Activated CD4-positive, alpha-beta T cell treated with anti-CD3 and anti-CD28 coated beads for 48 hours (primary cell): ENCODE data around the gene TIAM1.

Experiments used
- DNase-seq: peaks from one replicate; pipeline ENCODE4 v3.0.0-alpha.2; 2020

Gene TIAM1

DNA sequence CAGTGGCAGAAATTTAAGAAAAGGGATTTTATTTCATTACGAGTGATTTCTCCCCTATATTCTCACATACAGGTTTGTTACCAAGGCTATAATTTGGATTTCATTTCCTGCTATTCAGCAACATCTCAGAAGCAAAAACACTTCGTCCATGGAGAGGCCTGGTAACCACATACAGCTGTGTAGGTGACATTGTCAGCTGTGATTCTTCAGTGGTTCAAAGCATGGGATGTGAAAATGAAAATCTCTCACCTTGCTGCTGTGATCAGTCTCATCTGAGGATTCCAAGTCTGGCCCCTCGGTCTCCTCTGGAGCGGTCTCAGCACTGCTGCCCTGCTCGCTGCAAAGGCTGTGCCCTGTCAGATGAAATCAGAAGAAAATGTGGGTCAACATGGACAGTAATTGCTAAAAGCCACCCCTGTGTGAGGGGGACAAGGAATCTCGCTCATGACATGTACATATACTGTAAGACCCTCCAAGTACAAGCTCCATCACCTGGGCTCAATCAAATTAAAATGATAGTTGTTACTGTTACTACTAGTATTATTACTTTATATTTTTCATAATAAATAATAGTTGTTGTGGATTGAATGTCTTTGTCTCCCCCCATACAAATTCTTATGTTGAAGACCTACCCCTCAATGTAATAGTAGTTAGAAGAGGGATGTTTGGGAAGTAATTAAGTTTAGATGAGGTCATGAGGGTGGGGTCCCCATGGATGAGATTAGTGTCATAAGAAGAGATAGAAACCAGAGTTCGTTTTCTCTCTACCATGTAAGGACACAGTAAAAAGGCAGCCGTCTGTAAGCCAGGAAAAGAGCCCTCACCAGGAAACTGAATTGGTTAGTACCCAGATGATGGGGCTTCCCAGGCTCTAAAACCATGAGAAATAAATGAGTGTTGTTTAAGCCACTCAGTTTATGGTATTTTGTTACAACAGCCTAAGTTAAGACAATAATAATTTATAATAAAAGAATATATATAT, 179.1 kb downstream of the TIAM1 start:
- DNase-seq: no peak

DNA sequence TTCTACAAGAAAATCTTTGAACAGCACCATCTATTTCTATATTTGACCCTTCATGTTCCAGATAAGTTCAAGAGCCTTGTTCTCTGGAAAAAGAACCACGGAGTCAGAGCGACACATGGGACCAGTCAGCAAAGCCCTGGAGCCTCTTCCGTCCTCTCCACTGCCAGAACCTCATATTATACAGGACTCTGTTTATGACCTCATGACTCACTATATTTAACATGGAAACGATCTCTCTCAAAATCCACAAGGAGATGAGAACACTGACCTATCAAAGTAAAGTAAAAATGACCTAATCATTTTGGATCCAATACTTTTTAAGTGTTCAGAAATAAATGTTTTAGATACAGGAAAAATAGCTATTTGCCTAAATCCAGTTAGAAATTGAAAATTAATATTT, 181.2 kb downstream of the TIAM1 start:
- DNase-seq: no peak

DNA sequence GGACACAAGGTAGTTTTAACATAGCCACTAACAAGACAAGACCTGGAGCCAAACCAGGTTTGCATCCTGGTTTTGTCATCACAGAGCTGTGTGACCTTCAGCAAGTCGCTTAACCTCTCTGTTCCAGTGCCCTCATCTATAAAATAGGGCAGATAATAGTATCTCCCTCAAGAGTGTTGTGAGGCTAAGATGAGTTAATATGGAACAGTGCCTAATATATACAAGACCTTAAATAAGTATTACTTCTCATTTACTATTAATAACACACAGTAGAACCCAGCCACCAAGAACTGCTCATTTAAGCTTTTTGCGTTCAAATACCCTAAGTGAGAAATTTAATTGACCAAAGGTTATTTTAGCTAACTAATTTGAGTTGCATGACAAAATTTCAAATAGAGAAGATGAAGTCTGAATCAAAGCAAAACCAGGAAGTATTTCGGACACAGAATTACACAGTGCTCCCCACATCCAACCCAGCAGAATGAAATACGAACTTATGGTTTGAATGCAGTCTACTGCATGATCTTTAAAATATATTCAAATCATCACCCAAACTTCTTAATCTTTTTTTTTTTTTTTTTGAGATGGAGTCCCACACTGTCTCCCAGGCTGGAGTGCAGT, 181.9 kb downstream of the TIAM1 start:
- no peak for DNase-seq

DNA sequence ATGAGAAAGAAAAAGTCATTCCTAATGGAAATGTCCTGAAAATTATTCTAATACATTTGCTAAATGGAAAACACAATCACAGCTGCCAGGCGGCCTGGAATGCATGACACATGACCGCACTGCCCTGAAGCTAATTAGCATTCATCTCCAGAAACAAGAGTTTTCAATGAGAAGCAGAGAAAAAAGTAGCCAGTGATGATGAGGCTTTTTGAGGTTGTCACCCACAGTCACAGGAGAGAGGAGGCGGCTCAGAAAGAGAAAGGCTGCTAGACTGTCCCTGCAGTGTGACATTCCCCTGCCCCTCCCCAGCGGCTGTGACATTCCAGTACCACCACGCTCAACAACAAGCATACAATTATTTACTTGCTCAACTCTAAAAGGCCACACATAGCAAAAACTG, 182.9 kb downstream of the TIAM1 start:
- peak; percentile 42 for DNase-seq

DNA sequence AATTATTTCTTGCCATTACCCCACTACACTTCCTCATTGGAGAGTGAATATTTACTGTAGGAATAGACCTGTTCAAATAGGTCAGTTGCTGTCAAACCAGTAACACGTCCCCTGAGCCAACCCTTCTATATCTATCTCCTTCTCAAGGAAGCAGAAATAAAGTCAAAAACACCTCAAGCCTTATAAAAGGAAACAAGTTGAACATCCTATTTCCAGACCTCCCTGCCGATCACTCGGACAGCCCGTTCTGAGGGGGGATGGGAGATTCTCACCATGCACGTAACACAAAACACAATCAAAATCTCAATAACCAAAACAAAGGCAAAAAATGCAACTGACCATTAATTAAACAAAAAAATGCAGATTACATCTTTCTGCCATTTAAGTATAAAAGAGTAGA, 184.3 kb downstream of the TIAM1 start:
- DNase-seq: no peak

DNA sequence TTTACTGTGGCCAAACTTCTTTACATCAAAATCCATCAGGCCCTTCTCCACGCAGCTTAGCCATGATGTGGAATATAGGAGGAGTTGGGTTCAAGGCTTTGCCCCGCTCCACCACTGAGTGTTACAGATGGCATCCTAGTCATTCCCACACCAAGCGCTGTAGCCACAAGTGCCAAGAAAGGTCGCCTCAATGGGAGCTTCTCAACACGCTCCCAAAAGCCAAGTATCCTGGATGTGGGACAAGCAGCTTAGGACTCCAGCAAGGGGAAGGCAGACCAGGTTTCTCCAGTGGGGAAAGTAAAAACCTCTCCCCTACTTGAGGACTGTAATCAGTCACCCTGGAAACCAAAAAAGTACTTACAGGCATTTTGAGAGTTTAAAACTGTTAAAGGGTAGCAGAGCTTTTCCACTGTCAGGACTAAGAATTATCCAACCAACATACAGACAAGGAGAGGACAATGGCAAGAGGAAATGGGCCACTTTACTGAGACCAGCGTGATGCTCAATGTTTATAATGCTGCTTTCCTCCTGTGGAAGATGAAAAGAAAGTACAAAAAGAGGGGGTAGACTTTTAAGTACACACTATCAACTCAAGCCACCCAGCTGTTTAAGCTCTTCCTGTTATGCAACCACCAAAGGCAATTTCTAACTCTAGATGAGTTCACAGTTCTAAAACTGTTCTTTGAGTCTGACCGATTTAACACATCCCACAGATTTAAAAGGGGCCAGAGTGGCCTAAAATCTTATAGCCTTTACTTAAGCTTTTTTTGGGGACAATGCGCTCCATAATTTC, 185.1 kb downstream of the TIAM1 start:
- no peak for DNase-seq

DNA sequence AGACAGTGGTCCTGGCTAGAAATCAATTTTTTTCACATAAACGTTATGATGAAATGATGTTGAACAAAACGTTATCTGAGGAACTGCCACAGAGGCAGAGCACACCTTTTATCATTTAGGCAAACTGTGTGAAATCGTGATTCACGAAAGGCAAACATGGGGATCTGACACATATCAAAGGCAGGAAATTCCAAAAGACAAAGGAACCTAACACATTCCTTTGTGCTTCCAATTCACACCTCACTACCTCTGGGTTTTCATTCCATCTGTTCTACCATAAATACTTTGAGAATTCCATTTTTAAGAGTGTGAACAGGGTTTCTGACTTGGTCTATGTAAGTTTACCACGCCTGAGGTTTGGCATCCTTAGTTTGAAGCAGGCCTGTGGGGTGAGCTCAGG, 186.3 kb downstream of the TIAM1 start:
- no peak for DNase-seq

DNA sequence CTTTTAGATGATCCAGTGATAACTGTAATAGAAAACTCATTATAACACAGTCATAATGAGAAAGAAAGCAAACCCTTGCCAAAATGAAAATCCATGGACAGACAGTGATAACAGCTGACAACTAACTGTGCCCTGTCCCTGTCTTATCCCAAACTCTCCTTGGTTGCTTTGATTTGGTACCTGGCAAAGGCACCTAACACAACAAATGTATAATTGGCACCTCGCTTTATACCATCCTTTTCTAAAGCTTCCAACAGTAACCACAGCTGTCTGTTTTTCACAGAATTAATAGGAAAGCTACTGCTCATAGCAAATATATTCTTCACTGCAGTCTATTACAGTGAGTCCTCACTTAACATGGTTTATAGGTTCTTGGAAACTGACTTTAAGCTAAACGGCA, 187.4 kb downstream of the TIAM1 start:
- DNase-seq: no peak

DNA sequence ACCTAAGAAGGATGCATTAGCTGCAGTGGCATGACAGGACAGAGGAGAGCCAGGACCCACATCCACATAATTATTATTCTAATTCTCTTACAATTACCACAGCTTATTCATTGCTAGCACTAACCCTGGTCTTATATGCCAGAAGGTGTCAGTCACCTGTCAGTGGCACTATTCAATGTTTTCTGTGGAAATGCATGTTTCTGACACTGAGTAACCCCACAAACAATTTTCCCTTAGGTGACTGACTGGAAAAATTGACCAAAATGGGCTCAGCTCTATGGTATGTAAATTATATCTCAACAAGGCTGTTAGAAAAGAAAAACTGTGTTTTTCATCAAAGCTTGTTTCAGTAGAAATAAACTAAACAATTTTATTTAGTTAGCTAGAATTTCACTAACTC, 187.9 kb downstream of the TIAM1 start:
- DNase-seq: no peak

DNA sequence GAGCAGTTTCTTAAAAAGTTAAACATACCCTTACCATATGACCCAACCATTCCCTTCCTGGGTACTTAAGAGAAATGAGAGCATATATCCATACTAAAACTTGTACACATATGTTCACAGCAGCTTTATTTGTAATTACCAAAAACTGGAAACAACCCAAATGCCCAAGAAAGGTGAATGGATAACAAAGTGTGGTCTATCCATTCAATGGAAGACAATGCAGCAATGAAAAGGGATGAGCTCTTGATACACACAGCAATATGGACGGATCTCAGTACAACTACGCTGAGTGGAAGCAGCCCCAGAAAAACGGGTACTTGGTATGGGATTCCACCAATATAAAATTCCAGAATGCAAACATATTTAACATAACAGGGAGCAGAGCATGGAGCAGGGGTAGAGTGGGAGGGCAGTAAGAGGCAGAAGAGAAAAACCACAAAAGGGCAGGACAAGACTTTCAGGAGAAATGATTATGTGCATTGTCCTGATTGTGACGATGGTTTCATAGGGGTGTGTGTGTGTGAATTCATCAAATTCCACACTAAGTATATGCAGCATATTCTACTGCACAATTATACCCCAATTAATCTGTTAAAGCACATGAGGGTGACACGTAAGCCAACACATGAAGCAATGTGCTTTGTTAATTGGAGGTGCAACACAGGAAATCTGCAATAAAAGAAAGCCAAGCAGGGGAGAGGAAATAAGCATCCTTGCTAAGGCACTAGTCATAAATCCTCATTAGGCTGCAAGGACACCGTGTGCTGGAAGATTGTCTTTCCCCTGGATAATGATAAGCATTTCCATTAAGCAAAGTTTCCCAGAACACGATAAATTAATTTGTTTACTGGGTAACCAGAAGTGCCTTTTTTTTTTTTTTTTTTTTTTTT, 192.7 kb downstream of the TIAM1 start:
- no peak for DNase-seq

DNA sequence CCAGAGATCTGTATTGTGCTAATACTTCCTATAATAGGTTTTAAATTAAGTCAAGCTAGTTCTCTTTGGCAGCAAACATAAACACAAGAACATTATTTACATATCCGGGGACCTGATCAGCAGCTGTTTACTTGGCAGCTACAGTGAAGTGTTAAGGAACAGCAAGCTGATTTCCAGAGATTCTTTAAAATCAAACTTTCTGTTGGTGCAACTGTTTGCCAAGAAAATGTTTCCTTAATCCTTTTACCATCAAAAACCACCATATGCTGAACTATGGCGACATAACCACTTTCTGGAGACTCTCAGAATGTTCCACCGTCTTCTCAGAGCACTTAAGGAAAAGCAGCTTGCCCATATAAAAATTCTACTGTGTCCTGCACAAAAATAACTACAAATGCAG, 198.8 kb downstream of the TIAM1 start:
- no peak for DNase-seq

DNA sequence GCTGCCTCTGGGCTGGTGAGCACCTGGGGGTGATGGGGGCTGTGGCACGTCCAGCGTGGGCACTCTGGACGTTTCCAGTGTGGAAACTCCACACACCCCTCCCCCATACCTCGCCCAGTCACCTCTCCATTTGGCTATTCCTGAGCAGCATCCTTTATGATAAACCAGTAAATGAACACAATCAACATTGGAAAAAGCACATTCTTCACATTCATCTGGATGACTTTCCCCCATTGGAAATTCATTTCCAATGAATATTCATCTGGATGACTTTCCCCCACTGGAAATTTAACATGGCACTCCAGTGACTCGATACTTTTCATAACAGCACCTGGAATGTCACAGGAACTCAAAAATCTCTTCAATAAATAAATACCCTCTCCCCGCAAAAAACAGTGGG, 201.0 kb downstream of the TIAM1 start:
- DNase-seq: no peak

DNA sequence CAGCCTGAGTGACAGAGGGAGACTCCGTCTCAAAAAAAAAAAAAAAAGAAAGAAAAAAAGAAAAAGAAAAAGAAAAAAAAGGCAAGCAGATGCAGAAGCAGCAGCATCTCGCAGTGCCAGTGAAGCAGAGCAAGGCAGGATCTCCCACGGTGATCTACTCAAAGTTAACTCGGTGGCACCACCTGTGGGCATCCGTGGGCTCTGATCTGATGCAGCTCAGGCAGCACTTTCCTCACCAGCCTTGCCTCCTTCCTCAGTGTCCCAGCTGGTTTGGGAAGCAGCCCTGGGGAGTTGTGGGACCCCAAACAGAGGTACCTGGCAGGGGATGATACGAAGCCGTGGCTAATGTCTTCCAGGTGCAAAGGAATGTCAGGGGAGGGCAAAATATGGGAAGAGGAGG, 201.5 kb downstream of the TIAM1 start:
- no peak for DNase-seq

DNA sequence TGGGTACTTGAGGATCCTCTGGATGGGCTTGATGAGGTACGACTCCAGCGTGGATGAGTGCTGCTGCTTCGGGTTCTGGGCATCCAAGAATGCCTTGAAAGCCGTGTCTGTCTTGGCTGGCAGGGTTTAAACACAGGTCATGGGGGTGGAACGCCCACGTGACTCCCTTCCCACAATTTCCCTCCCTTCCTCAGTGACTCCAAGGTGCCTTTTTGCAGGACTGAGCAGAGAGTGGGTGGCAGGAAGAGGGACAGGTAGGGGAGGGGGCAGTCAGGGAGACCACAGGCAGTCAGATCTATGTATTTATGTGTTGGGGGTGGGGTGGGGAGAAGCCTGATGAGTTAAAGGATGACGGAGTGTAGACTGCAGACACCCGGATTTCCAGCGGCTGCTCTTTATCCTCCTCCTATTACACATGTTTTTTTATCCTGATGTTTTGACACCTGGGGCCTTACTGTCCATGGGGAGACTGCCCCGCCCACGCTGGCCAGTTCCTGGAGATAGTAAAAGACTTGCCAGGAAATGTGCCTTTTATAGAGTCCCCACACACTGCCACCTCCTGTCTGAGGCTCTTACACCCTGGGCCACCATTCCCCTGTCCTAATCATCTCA, 202.6 kb downstream of the TIAM1 start:
- no peak for DNase-seq

DNA sequence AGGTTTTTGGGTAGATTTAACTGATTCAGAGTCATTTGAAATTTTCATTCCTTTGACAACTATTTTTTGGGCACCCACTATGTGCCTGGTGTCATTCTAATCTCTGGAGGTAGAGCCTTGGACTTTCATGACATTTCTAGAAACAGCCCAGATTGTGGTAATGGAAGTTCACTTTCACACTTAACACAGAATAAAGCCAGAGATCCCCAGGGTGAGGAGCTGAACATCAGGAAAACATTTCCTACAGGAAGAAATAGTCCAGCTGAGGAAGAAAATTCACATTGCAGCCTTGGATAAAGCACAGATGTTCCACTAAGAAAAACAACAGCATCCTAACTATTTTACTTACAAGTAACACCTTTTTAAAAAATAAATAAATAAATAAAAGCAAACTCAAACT, 203.4 kb downstream of the TIAM1 start:
- no peak for DNase-seq

DNA sequence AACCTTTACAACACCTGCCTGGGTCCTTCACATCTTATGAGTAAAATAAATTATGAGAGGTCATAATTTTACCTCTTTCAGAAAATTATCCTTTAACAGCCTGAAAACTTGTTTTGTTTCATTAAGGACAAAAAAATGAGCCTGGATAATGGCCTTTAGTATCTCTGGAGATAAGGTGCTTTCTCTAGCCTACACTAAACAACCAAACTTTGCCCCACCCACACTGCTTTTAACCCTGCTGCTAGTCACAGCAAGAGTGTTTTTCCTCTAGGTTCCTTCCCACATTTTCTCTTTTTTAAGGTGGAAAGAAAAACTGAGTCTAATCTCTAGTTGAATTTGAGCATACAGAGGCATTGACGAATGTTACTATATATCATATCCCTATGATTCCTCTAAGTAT, 204.0 kb downstream of the TIAM1 start:
- no peak for DNase-seq

DNA sequence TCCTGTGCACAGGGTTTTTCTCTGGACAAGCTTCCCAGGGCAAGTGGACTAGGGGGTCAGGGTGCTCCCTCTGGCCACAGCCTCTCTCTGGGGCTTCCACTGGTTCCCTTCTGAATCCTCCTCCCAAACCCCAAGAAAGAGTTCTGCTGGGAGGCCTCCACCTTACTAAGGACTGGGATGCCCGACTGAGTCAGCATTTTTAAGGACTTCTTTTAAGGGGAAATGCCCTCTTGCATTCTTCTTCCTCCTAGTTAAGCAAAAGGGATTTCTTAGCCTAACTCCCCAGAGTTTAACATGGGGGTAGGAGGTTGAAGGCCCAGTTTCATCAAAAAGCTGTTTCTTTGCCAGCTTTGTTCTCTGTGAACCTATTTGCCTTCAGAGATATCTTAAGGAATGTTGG, 206.1 kb downstream of the TIAM1 start:
- DNase-seq: no peak

DNA sequence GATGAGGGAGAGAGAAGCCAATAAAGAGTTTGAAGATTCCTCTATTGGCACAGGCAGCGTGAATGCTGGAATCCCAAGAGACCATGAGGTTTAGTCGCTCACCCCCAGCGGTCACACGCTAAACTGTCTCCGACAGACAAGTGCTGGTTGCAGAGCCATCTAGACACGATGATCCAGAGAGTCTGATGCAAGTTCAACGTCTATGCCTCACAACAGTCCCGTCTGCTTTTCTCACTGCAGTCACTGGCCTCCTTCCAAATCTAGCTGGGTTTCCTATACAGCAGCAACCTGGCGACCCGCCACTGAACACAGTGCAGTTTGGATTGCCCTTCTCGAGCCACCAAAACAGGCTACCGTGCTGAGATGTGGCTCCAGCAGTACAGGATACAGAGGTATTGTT, 207.2 kb downstream of the TIAM1 start:
- DNase-seq: no peak

DNA sequence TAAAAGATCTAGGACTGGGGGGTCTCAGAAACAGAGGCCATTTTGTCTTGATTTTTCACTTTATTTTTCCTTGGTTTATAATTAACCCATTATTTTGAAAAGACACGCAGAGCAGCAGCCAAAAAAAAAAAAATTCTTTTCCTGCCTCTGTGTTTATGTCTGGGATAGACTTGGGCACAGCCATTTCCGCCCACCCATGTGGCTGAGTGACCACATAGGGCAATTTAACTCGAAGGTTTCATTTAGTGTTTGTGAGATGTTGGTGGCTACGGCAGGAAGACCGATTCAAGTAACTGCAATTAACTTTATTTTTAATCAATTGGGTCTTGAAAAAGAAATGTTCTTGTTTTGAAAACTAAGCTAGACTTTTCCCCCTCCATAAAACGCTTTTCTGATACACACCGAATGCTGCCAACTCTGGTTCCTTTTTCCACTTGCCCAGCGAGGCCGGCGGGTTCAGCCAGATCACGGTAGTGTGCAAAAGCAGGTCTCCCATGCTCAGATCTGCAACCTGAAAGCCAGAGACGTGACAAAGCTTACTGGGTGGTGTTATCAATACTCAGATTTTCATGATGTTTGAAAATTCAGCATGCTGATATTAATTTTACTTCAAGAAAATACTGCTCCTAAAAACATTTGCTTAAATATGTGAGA, 208.4 kb downstream of the TIAM1 start:
- no peak for DNase-seq

DNA sequence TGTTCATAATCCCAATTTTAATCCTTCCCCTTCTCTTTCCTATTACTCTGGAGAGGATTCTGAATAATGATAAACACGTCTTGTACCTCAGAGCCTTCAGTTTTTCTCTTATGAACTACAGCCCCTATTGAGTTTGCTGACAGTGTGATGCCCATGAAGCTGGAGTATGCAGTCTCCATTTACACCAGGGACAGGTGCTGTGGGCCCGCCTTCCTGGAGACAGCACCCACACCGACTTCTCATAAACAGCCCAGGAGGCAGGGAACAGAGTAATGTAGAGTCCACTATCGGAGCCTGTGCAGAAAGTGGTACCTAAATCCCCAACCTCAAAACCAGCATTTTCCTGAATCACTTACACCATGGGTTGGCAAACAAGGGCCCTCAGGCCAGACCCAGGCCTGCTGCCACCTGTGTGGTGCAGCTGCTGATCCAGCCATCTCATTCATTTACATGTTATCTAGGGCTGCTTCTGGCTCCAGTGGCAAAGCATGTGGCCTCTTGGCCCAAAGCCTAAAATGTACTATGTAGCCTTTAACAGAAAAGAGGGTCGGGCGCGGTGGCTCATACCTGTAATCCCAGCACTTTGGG, 210.7 kb downstream of the TIAM1 start:
- no peak for DNase-seq

DNA sequence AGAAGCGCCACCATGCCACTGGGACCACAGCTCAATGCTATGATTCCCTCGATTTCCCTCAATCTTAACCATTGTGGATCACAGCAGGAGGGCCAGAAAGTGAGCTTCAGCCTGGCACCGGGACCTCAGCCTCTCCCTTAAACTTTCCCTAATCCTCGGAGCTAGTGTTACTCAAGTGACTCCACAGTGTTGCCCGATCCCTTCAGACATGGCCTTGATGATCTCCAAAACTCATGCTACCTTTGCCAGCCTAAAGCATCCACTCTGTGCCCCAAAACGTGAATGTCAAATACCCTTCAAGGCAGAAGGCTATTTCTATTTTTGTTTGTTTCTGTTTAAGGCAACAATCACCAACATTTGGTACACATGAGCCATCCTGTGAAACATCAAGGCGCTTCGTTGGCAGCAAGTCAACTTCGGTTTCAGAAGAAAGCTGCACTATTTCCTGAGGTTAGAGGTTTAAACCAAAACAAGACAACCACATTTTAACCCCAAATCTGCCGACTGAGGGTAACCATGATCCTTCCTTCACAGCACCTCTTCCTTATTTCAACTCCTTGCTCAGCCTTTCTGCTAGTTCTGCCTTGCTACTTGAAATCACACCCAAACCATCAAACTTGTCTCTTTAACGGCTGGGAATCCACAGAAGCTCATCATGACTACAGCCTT, 211.4 kb downstream of the TIAM1 start:
- peak; percentile 76 for DNase-seq
